Adipocyte (in vitro differentiated cells): ENCODE data around the gene FAM168B.

Source experiments
- DNase-seq: peaks from one replicate; pipeline ENCODE4 v3.0.0-alpha.2; 2015; ENCODE audit warnings: low read depth
- H3K27me3 ChIP-seq: replicated peaks from 2 replicates; pipeline ENCODE4 v1.7.0; 2013; ENCODE audit warnings: mild to moderate bottlenecking, low read length, moderate library complexity; ENCODE audit not compliant: control insufficient read depth, insufficient read depth
- H3K36me3 ChIP-seq: 2 replicates; pipeline ENCODE4 v1.7.0; 2013; ENCODE audit warnings: low read length, mild to moderate bottlenecking, moderate library complexity; ENCODE audit not compliant: control insufficient read depth, insufficient read depth, severe bottlenecking
- H3K4me1 ChIP-seq: 2 replicates; pipeline ENCODE4 v1.7.0; 2013; ENCODE audit warnings: mild to moderate bottlenecking, low read length, moderate library complexity; ENCODE audit not compliant: control insufficient read depth, insufficient read depth
- H3K4me3 ChIP-seq: 2 replicates; pipeline ENCODE4 v1.7.0; 2013; ENCODE audit warnings: mild to moderate bottlenecking, low read length, moderate library complexity
- H3K9ac ChIP-seq: 2 replicates; pipeline ENCODE4 v1.7.0; 2013; ENCODE audit warnings: mild to moderate bottlenecking, low read length, moderate library complexity
- H3K9me3 ChIP-seq: 2 replicates; pipeline ENCODE4 v1.7.0; 2013; ENCODE audit warnings: mild to moderate bottlenecking, low read length, moderate library complexity; ENCODE audit not compliant: control insufficient read depth

FAM168B gene

GRCh38 chr2:131049150-131049718 lies 44.0 kb downstream of the FAM168B start:
- Histone ChIP-seq H3K27me3 (no peaks in the 10 kb centered on the region), H3K9me3 (no peaks in the 10 kb centered on the region), H3K9ac (no peak overlapping the region), H3K36me3 (peaks cover 77% of the 10 kb centered on the region), H3K4me1 (no peaks in the 10 kb centered on the region), H3K4me3 (no peak overlapping the region)
- DNase-seq: no peak

- Histone ChIP-seq H3K36me3 (peaks cover 73% of the 10 kb centered on the region), H3K4me3 (no peak overlapping the region), H3K27me3 (no peaks in the 10 kb centered on the region), H3K4me1 (no peaks in the 10 kb centered on the region), H3K9ac (no peak overlapping the region), H3K9me3 (no peaks in the 10 kb centered on the region)
- no peak for DNase-seq
Observed at GRCh38 chr2:131048641-131049040, 44.6 kb downstream of the FAM168B start.

- Histone ChIP-seq H3K4me3 (no peak overlapping the region), H3K4me1 (no peaks in the 10 kb centered on the region), H3K36me3 (peaks cover 68% of the 10 kb centered on the region), H3K9ac (no peak overlapping the region), H3K27me3 (no peaks in the 10 kb centered on the region), H3K9me3 (no peaks in the 10 kb centered on the region)
- no peak for DNase-seq
Observed at GRCh38 chr2:131047920-131048560, 45.2 kb downstream of the FAM168B start.

- no peak overlapping the region for H3K4me3 ChIP-seq
- no peaks in the 10 kb centered on the region for H3K27me3 ChIP-seq
- H3K36me3 ChIP-seq: peaks cover 60% of the 10 kb centered on the region
- no peak overlapping the region for H3K9ac ChIP-seq
- H3K9me3 ChIP-seq: no peaks in the 10 kb centered on the region
- H3K4me1 ChIP-seq: peaks cover 2% of the 10 kb centered on the region
- no peak for DNase-seq
Observed at GRCh38 chr2:131046918-131047652, 46.2 kb downstream of the FAM168B start.

- Histone ChIP-seq H3K4me3 (no peak overlapping the region), H3K27me3 (no peaks in the 10 kb centered on the region), H3K36me3 (peaks cover 54% of the 10 kb centered on the region), H3K9ac (no peak overlapping the region), H3K9me3 (no peaks in the 10 kb centered on the region), H3K4me1 (peaks cover 2% of the 10 kb centered on the region)
- no peak for DNase-seq
Observed at GRCh38 chr2:131046028-131046917, 47.0 kb downstream of the FAM168B start.

- Histone ChIP-seq H3K4me1 (peaks cover 2% of the 10 kb centered on the region), H3K9me3 (no peaks in the 10 kb centered on the region), H3K4me3 (no peak overlapping the region), H3K36me3 (peaks cover 50% of the 10 kb centered on the region), H3K9ac (no peak overlapping the region), H3K27me3 (no peaks in the 10 kb centered on the region)
- no peak for DNase-seq
Observed at GRCh38 chr2:131045286-131046027, 47.8 kb downstream of the FAM168B start.

GRCh38 chr2:131044757-131045150 lies 48.5 kb downstream of the FAM168B start:
- peaks cover 43% of the 10 kb centered on the region for H3K36me3 ChIP-seq
- no peak overlapping the region for H3K9ac ChIP-seq
- no peak for DNase-seq

GRCh38 chr2:131044075-131044756 lies 49.0 kb downstream of the FAM168B start:
- no peaks in the 10 kb centered on the region for H3K9me3 ChIP-seq
- H3K9ac ChIP-seq: no peak overlapping the region
- no peak for DNase-seq
- no peaks in the 10 kb centered on the region for H3K27me3 ChIP-seq
- no peak overlapping the region for H3K4me3 ChIP-seq
- H3K36me3 ChIP-seq: peaks cover 38% of the 10 kb centered on the region
- H3K4me1 ChIP-seq: peaks cover 2% of the 10 kb centered on the region

More at GRCh38 chr2:131044757-131045150, 48.5 kb downstream of the FAM168B start:
- Histone ChIP-seq H3K4me1 (peaks cover 2% of the 10 kb centered on the region), H3K9me3 (no peaks in the 10 kb centered on the region), H3K27me3 (no peaks in the 10 kb centered on the region), H3K4me3 (no peak overlapping the region)

- H3K4me1 ChIP-seq: peaks cover 2% of the 10 kb centered on the region
- no peaks in the 10 kb centered on the region for H3K9me3 ChIP-seq
- no peak overlapping the region for H3K9ac ChIP-seq
- peaks cover 30% of the 10 kb centered on the region for H3K36me3 ChIP-seq
- DNase-seq: no peak
- H3K27me3 ChIP-seq: no peaks in the 10 kb centered on the region
- no peak overlapping the region for H3K4me3 ChIP-seq
Observed at GRCh38 chr2:131043199-131044074, 49.8 kb downstream of the FAM168B start.
